ENCODE measurements around the gene WDR31.

WDR31 gene

DNA sequence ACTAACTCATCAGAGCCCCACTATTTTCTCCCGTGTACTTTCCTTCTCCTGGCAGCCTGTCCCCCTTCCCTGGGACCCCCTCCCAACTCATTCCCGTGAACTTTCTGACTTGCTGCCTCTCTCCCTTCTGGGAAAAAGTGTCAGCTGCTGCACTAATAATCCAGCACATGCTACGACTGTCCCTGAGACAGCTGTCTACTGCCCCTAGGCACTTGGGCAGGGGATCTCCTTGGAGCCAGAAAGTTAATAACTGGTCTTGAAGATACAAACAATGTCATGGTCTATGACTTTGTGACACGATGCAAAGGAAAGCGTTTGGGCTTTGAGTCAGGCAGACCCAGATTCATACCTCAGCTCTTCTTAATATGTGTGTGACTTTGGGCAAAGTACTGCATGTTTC lies 26.8 kb downstream of the WDR31 start:
- DNase-seq (ENCODE audit: extremely low read depth, insufficient read length) = no peak
- no peaks in the 10 kb centered on the region for H3K27me3 ChIP-seq (replicated peaks; ENCODE audit: control insufficient read depth, insufficient read depth, low read length)
- H3K36me3 ChIP-seq (ENCODE audit: control insufficient read depth, insufficient read depth, low read length) = no peaks in the 10 kb centered on the region
- TF ChIP-seq, protein P1, sequence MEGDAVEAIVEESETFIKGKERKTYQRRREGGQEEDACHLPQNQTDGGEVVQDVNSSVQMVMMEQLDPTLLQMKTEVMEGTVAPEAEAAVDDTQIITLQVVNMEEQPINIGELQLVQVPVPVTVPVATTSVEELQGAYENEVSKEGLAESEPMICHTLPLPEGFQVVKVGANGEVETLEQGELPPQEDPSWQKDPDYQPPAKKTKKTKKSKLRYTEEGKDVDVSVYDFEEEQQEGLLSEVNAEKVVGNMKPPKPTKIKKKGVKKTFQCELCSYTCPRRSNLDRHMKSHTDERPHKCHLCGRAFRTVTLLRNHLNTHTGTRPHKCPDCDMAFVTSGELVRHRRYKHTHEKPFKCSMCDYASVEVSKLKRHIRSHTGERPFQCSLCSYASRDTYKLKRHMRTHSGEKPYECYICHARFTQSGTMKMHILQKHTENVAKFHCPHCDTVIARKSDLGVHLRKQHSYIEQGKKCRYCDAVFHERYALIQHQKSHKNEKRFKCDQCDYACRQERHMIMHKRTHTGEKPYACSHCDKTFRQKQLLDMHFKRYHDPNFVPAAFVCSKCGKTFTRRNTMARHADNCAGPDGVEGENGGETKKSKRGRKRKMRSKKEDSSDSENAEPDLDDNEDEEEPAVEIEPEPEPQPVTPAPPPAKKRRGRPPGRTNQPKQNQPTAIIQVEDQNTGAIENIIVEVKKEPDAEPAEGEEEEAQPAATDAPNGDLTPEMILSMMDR (IDR thresholded peaks at IDR 0.05; ENCODE audit: insufficient read depth, low read length, poor library complexity, severe bottlenecking) = no peak
- H3K4me3 ChIP-seq (replicated peaks; ENCODE audit: low read depth, low read length) = no peak overlapping the region

DNA sequence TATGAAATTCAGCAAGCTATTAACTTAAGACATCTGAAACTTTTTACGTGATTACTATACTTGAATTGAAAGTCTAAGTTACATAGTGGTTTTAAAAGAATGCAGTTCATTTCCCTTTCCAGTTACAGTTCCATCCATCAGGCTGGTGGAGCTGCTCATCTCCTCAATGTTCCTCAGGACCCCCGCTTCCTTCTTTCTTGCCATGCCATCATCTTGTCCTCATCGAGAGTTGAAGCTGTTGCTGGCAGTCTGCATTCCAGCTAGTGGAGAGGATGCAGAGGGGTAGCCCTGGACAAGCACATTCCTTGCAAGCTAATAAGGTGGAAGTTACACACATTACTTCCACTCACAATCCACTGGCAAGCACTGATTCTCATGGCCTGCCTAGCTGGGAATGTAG lies 28.1 kb downstream of the WDR31 start:
- TF ChIP-seq, protein P1 (IDR thresholded peaks at IDR 0.05; ENCODE audit: insufficient read depth, low read length, poor library complexity, severe bottlenecking) = no peak
- no peaks in the 10 kb centered on the region for H3K27me3 ChIP-seq (replicated peaks; ENCODE audit: control insufficient read depth, insufficient read depth, low read length)
- no peak for DNase-seq (ENCODE audit: extremely low read depth, insufficient read length)

DNA sequence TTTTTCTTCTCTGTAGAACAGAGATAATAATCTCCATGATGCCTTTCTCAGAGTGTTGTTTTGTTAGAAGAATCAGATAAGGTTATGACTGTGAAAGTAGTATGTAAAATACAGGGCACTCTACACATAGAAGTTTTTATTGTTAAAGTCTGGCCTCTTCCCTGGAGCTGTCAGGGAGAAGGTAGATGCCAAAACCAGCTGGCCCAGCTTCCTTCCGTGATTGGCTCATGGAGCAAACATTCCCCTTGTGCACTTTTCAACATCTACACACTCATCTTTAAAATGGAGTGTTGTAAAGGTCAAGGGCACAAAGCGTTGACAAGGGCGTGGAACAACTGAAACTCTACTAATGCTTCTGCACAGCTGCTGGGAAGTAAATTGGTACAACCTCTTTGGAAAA lies 29.5 kb downstream of the WDR31 start:
- TF ChIP-seq, protein P1 (IDR thresholded peaks at IDR 0.05; ENCODE audit: insufficient read depth, low read length, poor library complexity, severe bottlenecking) = no peak
- no peak overlapping the region for H3K4me3 ChIP-seq (replicated peaks; ENCODE audit: low read depth, low read length)
- no peak for DNase-seq (ENCODE audit: extremely low read depth, insufficient read length)
- no peaks in the 10 kb centered on the region for H3K36me3 ChIP-seq (ENCODE audit: control insufficient read depth, insufficient read depth, low read length)
- no peaks in the 10 kb centered on the region for H3K27me3 ChIP-seq (replicated peaks; ENCODE audit: control insufficient read depth, insufficient read depth, low read length)

More for the DNA sequence above, 28.1 kb downstream of the WDR31 start:
- H3K4me3 ChIP-seq (replicated peaks; ENCODE audit: low read depth, low read length) = no peak overlapping the region
- no peaks in the 10 kb centered on the region for H3K36me3 ChIP-seq (ENCODE audit: control insufficient read depth, insufficient read depth, low read length)

DNA sequence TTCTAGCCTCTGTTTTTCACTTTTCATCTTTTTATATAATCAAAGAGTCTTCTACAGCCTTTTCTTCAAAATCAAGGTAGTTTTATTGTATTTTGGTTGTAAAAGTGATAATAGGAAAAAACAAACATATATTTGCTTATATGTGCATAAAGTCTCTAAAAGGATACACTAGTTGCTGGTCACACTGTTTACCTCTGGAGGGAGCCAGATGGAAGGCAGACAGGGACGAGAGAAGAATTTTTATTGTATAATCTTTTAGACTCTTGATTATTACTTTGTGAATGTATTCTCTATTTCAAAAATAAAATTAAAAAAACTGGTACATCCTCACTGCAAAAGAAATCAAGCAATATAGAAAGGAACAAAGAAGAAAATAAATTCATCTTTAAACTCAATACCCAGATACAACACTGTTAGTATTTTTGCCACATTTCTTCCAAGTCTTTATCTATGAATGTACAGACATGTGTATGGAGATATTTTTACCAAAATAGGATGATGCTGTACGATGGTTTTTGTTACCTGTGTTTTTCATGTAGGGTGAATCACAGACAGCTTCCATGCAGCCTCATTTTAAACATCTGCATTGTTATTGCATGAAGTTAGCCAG lies 30.8 kb downstream of the WDR31 start:
- DNase-seq (ENCODE audit: extremely low read depth, insufficient read length) = no peak
- TF ChIP-seq, protein P1 (IDR thresholded peaks at IDR 0.05; ENCODE audit: insufficient read depth, low read length, poor library complexity, severe bottlenecking) = peak; percentile 68

DNA sequence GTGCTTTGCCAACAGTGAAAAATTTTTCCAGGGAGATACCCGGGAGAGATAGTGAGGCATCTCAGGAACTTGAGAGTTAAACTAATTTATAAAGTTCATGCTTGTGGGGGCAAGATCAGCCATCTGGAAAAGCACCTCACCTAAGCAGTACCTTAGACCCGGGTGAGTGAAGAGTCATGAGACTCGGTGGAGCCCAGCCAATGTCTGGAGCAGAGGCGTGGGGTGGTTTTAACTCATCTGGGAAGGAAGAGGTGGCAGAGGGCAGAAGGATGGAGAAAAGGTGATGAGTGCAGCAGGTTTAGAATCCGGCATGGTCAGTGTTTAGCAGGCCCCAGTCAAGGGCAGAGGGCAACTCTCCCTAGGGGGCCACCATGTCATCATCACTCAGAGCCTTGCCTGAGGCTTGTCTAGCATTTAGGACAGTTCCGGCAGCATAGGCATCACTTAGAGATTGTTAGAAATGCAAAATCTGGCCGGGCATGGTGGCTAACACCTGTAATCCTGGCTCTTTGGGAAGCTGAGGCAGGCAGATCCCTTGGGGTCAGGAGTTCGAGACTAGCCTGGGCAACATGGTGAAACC lies 32.6 kb downstream of the WDR31 start:
- TF ChIP-seq, protein P1 (IDR thresholded peaks at IDR 0.05; ENCODE audit: insufficient read depth, low read length, poor library complexity, severe bottlenecking) = no peak
- Histone ChIP-seq H3K4me3 (replicated peaks; ENCODE audit: low read depth, low read length) (no peak overlapping the region), H3K27me3 (replicated peaks; ENCODE audit: control insufficient read depth, insufficient read depth, low read length) (no peaks in the 10 kb centered on the region), H3K36me3 (ENCODE audit: control insufficient read depth, insufficient read depth, low read length) (no peaks in the 10 kb centered on the region)
- no peak for DNase-seq (ENCODE audit: extremely low read depth, insufficient read length)

More for the DNA sequence above, 30.8 kb downstream of the WDR31 start:
- H3K27me3 ChIP-seq (replicated peaks; ENCODE audit: control insufficient read depth, insufficient read depth, low read length) = no peaks in the 10 kb centered on the region
- H3K36me3 ChIP-seq (ENCODE audit: control insufficient read depth, insufficient read depth, low read length) = no peaks in the 10 kb centered on the region
- no peak overlapping the region for H3K4me3 ChIP-seq (replicated peaks; ENCODE audit: low read depth, low read length)

Measured in GM06990 (cell line).